ENCODE results near the gene CARNS1.

GRCh38 chr11:67401495-67402191 is 13.8 kb upstream of the CARNS1 start, which contains the start of gene PPP1CA:
- TF ChIP-seq CTCF (IDR thresholded peaks at IDR 0.05; ENCODE audit: poor library complexity) (peak; percentile 51), EZH2 (IDR thresholded peaks at IDR 0.05; ENCODE audit: borderline replicate concordance) (no peak)

Data from hepatocyte (in vitro differentiated cells).